ENCODE data around the gene IFRD2. TPM values are rescaled to one million over a fixed set of nuclear protein-coding genes. Genes with fewer than 3 reads are reported as not detected.
A peak's percentile ranks its signal among the peaks of the same experiment; 100 is the strongest.

IFRD2 gene
- total and polyA plus RNA-seq, 5 donors: 50.9 to 67.6 (median 54.2) TPM

- H3K4me3 ChIP-seq (ENCODE audit: low read length): no peak overlapping the region
- 42% methylated on average over 5 of the region's 5 CpGs for WGBS
- peak in 1 of 3 donors; percentile 28 for DNase-seq
- peak overlapping the region; percentile 63 for H3K27ac ChIP-seq (ENCODE audit: low read length)
- H3K27me3 ChIP-seq (ENCODE audit: control insufficient read depth, insufficient read depth): no peaks in the 10 kb centered on the region
- no peaks in the 10 kb centered on the region for H3K4me1 ChIP-seq (ENCODE audit: control insufficient read depth, insufficient read depth, low read length)
- intact Hi-C loops (cut with DNase I): no loop called here
- no peaks in the 10 kb centered on the region for H3K9me3 ChIP-seq (ENCODE audit: control insufficient read depth, low read length)
- no peak for ATAC-seq
Measured at GRCh38 chr3:50334339-50335075, 42.3 kb upstream of the IFRD2 start.

- peak; percentile 81 to 87 (median 83) for DNase-seq
- intact Hi-C loops (cut with DNase I): no loop called here
- Histone ChIP-seq H3K9me3 (ENCODE audit: control insufficient read depth, low read length) (no peaks in the 10 kb centered on the region), H3K27ac (ENCODE audit: low read length) (peak overlapping the region; percentile 71), H3K27me3 (ENCODE audit: control insufficient read depth, insufficient read depth) (no peaks in the 10 kb centered on the region), H3K4me1 (ENCODE audit: control insufficient read depth, insufficient read depth, low read length) (no peaks in the 10 kb centered on the region), H3K4me3 (ENCODE audit: low read length) (no peak overlapping the region)
- ATAC-seq: peak; percentile 40 to 64
- WGBS: 41% methylated on average over 12 of the region's 12 CpGs
Measured at GRCh38 chr3:50333744-50334328, 41.6 kb upstream of the IFRD2 start.

- no peak for ATAC-seq
- Histone ChIP-seq H3K27ac (ENCODE audit: low read length) (no peak overlapping the region), H3K27me3 (ENCODE audit: control insufficient read depth, insufficient read depth) (no peaks in the 10 kb centered on the region), H3K9me3 (ENCODE audit: control insufficient read depth, low read length) (no peaks in the 10 kb centered on the region), H3K4me1 (ENCODE audit: control insufficient read depth, insufficient read depth, low read length) (peaks cover 3% of the 10 kb centered on the region), H3K4me3 (ENCODE audit: low read length) (no peak overlapping the region)
- 95% methylated on average over 19 of the region's 19 CpGs for WGBS
- peak in 2 of 3 donors; percentile 17 to 40 for DNase-seq
- intact Hi-C loops (cut with DNase I): no loop called here
Measured at GRCh38 chr3:50331364-50331907, 39.2 kb upstream of the IFRD2 start.

- 86% methylated on average over 10 of the region's 10 CpGs for WGBS
- peaks cover 3% of the 10 kb centered on the region for H3K4me1 ChIP-seq (ENCODE audit: control insufficient read depth, insufficient read depth, low read length)
Measured at GRCh38 chr3:50330330-50330729, 38.1 kb upstream of the IFRD2 start.

DNA sequence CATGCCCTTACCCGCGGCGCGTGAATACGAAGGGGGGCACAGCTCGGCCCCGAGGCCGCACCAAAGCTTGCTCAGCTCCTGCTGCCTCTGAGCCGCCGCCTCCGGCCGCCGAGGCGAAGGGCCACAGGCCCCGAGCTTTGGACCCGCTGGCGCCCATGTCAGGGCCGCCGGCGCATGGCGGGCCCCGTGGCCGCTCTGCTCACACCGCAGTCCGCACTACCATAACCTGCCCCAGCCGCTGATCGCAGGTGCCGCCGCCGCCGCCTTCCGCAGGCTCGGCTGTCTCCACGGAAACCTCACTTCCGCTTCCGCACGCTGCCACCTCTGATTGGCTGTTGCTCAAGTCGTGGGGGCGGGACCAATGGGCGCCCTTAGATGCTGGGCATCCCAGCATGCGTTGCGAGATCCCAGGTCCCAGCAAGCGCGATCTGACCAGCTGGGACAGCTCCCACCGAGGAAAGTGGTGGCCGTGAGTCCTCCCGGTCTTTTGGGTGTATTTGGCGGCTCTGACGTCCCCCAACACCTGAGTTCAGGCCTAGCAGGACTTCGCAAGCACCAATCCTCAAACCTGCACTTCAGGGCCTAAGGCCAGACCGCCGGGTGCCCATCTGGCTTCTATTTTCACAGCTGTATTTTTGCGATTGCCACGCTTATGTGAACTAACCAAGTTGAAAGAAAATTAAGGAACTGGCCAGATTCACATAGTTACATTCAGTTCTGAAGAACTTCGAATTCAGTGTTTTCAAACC is 35.9 kb upstream of the IFRD2 start, which contains the start of gene TUSC2:
TSS of gene TUSC2 (minus strand) at position 281 of the 749 bp plus-strand sequence. CDS start at position 157, 124 bp downstream.
- DNase-seq (peak; percentile 97 to 99 (median 98)), ATAC-seq (peak; percentile 63 to 88)
- intact Hi-C loops (cut with DNase I): no loop called here
- 2% methylated on average over 55 of the region's 55 CpGs for WGBS
- Histone ChIP-seq H3K27ac (ENCODE audit: low read length) (peak within 1 kb of the TSS; percentile 87), H3K27me3 (ENCODE audit: control insufficient read depth, insufficient read depth) (no peaks in the 10 kb centered on the region), H3K9me3 (ENCODE audit: control insufficient read depth, low read length) (no peaks in the 10 kb centered on the region), H3K4me3 (ENCODE audit: low read length) (peak within 1 kb of the TSS; percentile 85), H3K4me1 (ENCODE audit: control insufficient read depth, insufficient read depth, low read length) (peaks cover 8% of the 10 kb centered on the region)

More at GRCh38 chr3:50330330-50330729, 38.1 kb upstream of the IFRD2 start:
- Histone ChIP-seq H3K4me3 (ENCODE audit: low read length) (no peak overlapping the region), H3K9me3 (ENCODE audit: control insufficient read depth, low read length) (no peaks in the 10 kb centered on the region), H3K27me3 (ENCODE audit: control insufficient read depth, insufficient read depth) (no peaks in the 10 kb centered on the region), H3K27ac (ENCODE audit: low read length) (no peak overlapping the region)
- intact Hi-C loops (cut with DNase I): no loop called here
- DNase-seq (peak; percentile 13 to 31 (median 29)), ATAC-seq (no peak)

GRCh38 chr3:50327129-50327528 is 34.9 kb upstream of the IFRD2 start:
- no peaks in the 10 kb centered on the region for H3K27me3 ChIP-seq (ENCODE audit: control insufficient read depth, insufficient read depth)
- WGBS: 63% methylated on average over 4 of the region's 4 CpGs
- H3K9me3 ChIP-seq (ENCODE audit: control insufficient read depth, low read length): no peaks in the 10 kb centered on the region
- intact Hi-C loops (cut with DNase I): no loop called here
- peak overlapping the region; percentile 85 for H3K4me3 ChIP-seq (ENCODE audit: low read length)
- DNase-seq: peak in 1 of 3 donors; percentile 40
- no peak for ATAC-seq
- no peak overlapping the region for H3K27ac ChIP-seq (ENCODE audit: low read length)
- peaks cover 8% of the 10 kb centered on the region for H3K4me1 ChIP-seq (ENCODE audit: control insufficient read depth, insufficient read depth, low read length)

- H3K4me1 ChIP-seq (ENCODE audit: control insufficient read depth, insufficient read depth, low read length): peaks cover 8% of the 10 kb centered on the region
- no peak overlapping the region for H3K4me3 ChIP-seq (ENCODE audit: low read length)
- H3K27me3 ChIP-seq (ENCODE audit: control insufficient read depth, insufficient read depth): no peaks in the 10 kb centered on the region
- no peak overlapping the region for H3K27ac ChIP-seq (ENCODE audit: low read length)
- 92% methylated on average over 8 of the region's 8 CpGs for WGBS
- intact Hi-C loops (cut with DNase I): no loop called here
- DNase-seq: peak in 1 of 3 donors; percentile 51
- no peaks in the 10 kb centered on the region for H3K9me3 ChIP-seq (ENCODE audit: control insufficient read depth, low read length)
- ATAC-seq: no peak
Measured at GRCh38 chr3:50326182-50326541, 33.9 kb upstream of the IFRD2 start.

DNA sequence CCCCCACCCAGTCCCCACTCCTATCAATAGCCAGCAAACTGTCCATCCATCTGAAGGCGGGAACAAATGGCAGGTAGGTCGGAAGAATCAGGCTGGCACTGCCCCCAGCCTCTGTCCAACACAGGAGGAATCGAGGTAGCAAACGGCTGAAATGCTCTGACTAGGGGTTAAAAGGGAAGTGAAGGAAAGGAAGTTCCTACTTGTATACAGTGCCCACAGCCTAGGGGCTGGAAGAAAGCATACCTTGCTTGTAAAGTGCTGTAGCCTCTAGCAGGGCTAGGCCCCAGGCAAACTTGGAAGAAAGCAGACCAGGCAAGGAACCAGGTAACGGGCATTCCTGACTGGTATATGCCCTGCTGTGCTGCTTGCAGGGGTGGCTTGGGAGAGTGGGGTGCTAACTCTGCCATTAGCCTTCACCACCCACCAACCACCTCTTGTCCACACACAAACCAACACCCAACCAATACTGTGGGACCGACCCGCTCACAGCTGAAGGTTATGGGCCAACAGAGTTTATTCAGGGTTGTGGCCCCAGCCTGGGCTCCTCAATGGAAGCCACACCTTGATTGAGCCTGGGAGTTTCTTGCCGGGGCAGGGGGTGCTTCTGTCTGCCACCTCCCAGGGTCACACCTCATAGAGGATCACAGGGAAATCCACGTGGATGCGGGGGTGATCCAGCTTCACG is 33.4 kb upstream of the IFRD2 start:
- Histone ChIP-seq H3K27me3 (ENCODE audit: control insufficient read depth, insufficient read depth) (no peaks in the 10 kb centered on the region), H3K4me1 (ENCODE audit: control insufficient read depth, insufficient read depth, low read length) (peaks cover 8% of the 10 kb centered on the region), H3K9me3 (ENCODE audit: control insufficient read depth, low read length) (no peaks in the 10 kb centered on the region), H3K27ac (ENCODE audit: low read length) (no peak overlapping the region), H3K4me3 (ENCODE audit: low read length) (no peak overlapping the region)
- ATAC-seq: no peak
- peak in 1 of 3 donors; percentile 20 for DNase-seq
- 86% methylated on average over 11 of the region's 11 CpGs for WGBS
- intact Hi-C loops (cut with DNase I): no loop called here

- ATAC-seq (no peak), DNase-seq (no peak)
- no peak overlapping the region for H3K4me3 ChIP-seq (ENCODE audit: low read length)
- H3K9me3 ChIP-seq (ENCODE audit: control insufficient read depth, low read length): no peaks in the 10 kb centered on the region
- no peaks in the 10 kb centered on the region for H3K27me3 ChIP-seq (ENCODE audit: control insufficient read depth, insufficient read depth)
- H3K27ac ChIP-seq (ENCODE audit: low read length): no peak overlapping the region
- H3K4me1 ChIP-seq (ENCODE audit: control insufficient read depth, insufficient read depth, low read length): peaks cover 11% of the 10 kb centered on the region
- 83% methylated on average over 2 of the region's 2 CpGs for WGBS
- intact Hi-C loops (cut with DNase I): no loop called here
Measured at GRCh38 chr3:50325113-50325480, 32.9 kb upstream of the IFRD2 start.

DNA sequence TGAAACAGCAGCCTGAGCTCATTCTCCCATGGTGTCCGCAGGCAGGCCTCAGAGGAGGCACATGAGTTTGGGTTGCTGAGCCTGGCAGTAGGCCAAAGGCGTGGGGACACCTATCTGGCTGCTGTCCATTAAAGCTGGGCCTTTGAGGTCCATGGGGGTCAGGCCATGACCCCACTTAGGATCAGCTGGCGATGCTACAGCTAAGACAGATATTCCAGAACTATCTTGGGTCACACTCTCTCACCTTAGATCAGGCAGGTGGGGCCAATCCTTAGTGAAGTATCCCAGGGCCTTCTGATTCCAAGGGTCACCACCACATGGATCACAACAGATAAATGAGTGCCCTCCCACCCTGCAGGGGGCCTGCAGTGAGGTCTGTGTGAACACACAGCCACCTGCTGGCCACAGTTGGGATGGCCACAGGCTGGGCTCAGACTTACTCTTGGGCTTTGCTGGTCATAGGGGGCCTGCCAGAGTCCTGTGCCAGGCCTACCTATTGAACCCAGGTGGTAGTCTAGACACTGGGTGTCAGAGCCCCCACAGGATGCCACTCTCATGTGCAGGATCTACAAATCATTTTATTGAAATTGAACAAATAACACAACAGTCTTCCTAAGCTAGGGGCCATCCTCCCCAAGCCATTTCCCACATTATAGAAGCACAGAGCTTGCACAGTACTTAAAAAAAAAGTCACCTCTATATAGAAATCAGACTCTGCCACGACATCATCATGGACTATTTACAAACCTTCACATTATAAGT is 32.3 kb upstream of the IFRD2 start:
- DNase-seq (peak; percentile 83 to 93 (median 90)), ATAC-seq (peak; percentile 3 to 24)
- Histone ChIP-seq H3K4me3 (ENCODE audit: low read length) (no peak overlapping the region), H3K27ac (ENCODE audit: low read length) (peak overlapping the region; percentile 96), H3K9me3 (ENCODE audit: control insufficient read depth, low read length) (no peaks in the 10 kb centered on the region), H3K4me1 (ENCODE audit: control insufficient read depth, insufficient read depth, low read length) (peaks cover 12% of the 10 kb centered on the region), H3K27me3 (ENCODE audit: control insufficient read depth, insufficient read depth) (no peaks in the 10 kb centered on the region)
- intact Hi-C loops (cut with DNase I): loop anchor here in 1 of 4 donors (5.0 kb wide), 1 partner anchor 97 kb away; no protein-coding TSS in a partner anchor
- 38% methylated on average over 4 of the region's 4 CpGs for WGBS

All from right cardiac atrium (tissue), 5 donors.